D721Med (cell line): ENCODE data around the gene RGS6.

Source experiments
- DNase-seq: peaks from one replicate; pipeline ENCODE4 v3.0.0; 2011; ENCODE audit warnings: low spot score; ENCODE audit not compliant: insufficient read length
- FAIRE-seq: peaks from 2 replicates; lab custom pipeline; 2011; peaks lifted over from hg19 to GRCh38; lab: Jason Lieb, UNC
- TF ChIP-seq, protein P1 (sequence below): IDR thresholded peaks from 2 replicates; pipeline ENCODE4 v1.5.1; 2012; ENCODE audit warnings: mild to moderate bottlenecking, control low read depth; ENCODE audit not compliant: insufficient read depth; ENCODE audit errors: missing control alignments

RGS6 gene

DNA sequence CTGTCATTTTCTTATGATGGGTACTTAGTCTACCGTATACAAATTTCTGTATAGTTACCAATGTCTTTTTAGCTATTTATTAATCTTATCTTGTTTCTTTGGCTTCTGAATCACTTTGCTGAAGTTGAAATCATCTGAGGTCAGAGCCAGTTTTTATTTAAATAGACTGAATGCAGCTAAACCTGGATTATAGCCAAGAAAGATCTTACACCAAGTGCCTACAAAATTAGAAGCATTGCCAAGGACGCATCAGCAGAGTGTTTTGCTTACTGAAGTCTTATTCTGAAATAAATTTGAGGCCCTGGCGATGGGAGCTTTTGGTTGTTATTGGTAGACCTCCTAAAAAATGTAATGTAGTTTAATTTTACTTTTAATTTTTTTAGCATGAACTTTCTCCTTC lies 128.2 kb downstream of the RGS6 start:
- TF ChIP-seq, protein P1, sequence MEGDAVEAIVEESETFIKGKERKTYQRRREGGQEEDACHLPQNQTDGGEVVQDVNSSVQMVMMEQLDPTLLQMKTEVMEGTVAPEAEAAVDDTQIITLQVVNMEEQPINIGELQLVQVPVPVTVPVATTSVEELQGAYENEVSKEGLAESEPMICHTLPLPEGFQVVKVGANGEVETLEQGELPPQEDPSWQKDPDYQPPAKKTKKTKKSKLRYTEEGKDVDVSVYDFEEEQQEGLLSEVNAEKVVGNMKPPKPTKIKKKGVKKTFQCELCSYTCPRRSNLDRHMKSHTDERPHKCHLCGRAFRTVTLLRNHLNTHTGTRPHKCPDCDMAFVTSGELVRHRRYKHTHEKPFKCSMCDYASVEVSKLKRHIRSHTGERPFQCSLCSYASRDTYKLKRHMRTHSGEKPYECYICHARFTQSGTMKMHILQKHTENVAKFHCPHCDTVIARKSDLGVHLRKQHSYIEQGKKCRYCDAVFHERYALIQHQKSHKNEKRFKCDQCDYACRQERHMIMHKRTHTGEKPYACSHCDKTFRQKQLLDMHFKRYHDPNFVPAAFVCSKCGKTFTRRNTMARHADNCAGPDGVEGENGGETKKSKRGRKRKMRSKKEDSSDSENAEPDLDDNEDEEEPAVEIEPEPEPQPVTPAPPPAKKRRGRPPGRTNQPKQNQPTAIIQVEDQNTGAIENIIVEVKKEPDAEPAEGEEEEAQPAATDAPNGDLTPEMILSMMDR = no peak
- DNase-seq (no peak), FAIRE-seq (no peak)

- DNase-seq (no peak), FAIRE-seq (no peak)
- TF ChIP-seq, protein P1 = no peak
Measured at GRCh38 chr14:72060917-72061316, 128.7 kb downstream of the RGS6 start.

DNA sequence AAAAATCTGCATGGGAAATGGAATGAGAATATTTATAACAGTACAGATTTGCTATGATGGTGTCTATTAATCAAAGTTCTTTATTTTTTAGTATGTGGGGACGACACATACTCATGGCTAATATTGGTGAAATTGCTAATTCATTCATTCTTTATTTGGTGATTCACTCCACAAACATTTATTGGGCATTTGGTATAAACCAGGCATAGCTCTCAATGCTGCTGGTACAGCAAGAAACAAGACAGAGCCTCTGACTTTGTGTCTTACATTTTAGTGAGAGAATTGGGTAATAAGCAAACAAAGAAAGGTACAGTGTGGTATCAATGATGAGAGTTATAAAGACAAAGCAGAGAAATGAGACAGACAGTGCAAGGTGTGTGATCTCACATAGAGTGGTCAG lies 129.5 kb downstream of the RGS6 start:
- no peak for DNase-seq
- FAIRE-seq = no peak
- TF ChIP-seq, protein P1 = no peak

- DNase-seq (no peak), FAIRE-seq (no peak)
- TF ChIP-seq, protein P1 = no peak
Measured at GRCh38 chr14:72063761-72064282, 131.6 kb downstream of the RGS6 start.

DNA sequence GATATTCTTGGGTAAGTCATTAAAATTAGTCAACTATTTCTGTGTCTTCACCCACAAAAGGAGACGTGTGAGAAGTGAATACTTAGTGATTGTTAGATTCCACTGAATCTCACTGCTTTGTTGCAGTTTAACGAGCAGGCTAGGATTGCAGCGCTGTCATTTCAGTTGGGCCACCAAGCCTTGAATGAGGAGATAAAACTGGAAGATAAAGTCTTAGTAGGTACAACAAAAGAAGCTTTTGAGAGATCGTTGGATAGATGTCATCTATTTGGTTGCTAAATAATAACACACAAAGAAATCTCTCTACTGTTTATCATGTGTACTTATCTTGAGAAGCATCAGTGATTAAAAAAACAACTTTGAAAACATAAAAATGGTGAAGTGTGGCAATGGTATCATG lies 132.3 kb downstream of the RGS6 start:
- no peak for DNase-seq
- TF ChIP-seq, protein P1 = no peak
- no peak for FAIRE-seq

DNA sequence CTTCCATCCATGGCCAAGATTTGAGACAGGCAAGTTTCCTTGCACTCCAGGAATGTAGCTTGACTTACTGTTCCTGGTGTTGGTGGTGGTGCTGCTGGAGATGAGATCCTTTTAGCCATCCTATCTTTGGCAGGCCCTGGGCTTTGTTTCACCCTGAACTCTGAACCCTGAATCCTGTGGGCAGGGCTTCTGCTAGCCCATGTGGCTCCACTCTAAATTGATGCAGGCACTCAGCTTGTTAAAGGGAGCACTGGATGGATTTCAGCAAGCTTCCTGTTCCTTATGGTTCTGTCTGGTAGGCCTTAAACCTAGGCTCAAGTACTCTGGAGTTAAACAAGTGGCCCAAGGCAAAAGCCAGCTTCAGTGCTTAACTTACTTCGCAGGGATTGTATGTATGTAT lies 138.2 kb downstream of the RGS6 start:
- no peak for FAIRE-seq
- no peak for DNase-seq
- TF ChIP-seq, protein P1 = no peak

GRCh38 chr14:72075649-72076334 lies 143.6 kb downstream of the RGS6 start:
- FAIRE-seq = no peak
- TF ChIP-seq, protein P1 = no peak
- no peak for DNase-seq
